ENCODE measurements around the gene TAC3.

TAC3 gene

GRCh38 chr12:57001448-57001906 lies 14.9 kb downstream of the TAC3 start:
- DNase-seq (ENCODE audit: low read depth): peak; percentile 77
- H3K4me3 ChIP-seq (ENCODE audit: low read length): no peak overlapping the region
- TF ChIP-seq, protein P1, sequence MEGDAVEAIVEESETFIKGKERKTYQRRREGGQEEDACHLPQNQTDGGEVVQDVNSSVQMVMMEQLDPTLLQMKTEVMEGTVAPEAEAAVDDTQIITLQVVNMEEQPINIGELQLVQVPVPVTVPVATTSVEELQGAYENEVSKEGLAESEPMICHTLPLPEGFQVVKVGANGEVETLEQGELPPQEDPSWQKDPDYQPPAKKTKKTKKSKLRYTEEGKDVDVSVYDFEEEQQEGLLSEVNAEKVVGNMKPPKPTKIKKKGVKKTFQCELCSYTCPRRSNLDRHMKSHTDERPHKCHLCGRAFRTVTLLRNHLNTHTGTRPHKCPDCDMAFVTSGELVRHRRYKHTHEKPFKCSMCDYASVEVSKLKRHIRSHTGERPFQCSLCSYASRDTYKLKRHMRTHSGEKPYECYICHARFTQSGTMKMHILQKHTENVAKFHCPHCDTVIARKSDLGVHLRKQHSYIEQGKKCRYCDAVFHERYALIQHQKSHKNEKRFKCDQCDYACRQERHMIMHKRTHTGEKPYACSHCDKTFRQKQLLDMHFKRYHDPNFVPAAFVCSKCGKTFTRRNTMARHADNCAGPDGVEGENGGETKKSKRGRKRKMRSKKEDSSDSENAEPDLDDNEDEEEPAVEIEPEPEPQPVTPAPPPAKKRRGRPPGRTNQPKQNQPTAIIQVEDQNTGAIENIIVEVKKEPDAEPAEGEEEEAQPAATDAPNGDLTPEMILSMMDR (IDR thresholded peaks at IDR 0.05; ENCODE audit: insufficient read depth, low read depth, low read length, missing control alignments): peak; percentile 81

- no peak for DNase-seq (ENCODE audit: low read depth)
- TF ChIP-seq, protein P1 (IDR thresholded peaks at IDR 0.05; ENCODE audit: insufficient read depth, low read depth, low read length, missing control alignments): no peak
- no peak overlapping the region for H3K4me3 ChIP-seq (ENCODE audit: low read length)
These were observed 15.9 kb downstream of the TAC3 start for GRCh38 chr12:57000393-57000792.

- TF ChIP-seq, protein P1 (IDR thresholded peaks at IDR 0.05; ENCODE audit: insufficient read depth, low read depth, low read length, missing control alignments): no peak
- no peak overlapping the region for H3K4me3 ChIP-seq (ENCODE audit: low read length)
- no peak for DNase-seq (ENCODE audit: low read depth)
These were observed 16.9 kb downstream of the TAC3 start for GRCh38 chr12:56999456-56999855.

GRCh38 chr12:56998981-56999380 lies 17.3 kb downstream of the TAC3 start:
- no peak overlapping the region for H3K4me3 ChIP-seq (ENCODE audit: low read length)
- DNase-seq (ENCODE audit: low read depth): no peak
- TF ChIP-seq, protein P1 (IDR thresholded peaks at IDR 0.05; ENCODE audit: insufficient read depth, low read depth, low read length, missing control alignments): no peak

DNA sequence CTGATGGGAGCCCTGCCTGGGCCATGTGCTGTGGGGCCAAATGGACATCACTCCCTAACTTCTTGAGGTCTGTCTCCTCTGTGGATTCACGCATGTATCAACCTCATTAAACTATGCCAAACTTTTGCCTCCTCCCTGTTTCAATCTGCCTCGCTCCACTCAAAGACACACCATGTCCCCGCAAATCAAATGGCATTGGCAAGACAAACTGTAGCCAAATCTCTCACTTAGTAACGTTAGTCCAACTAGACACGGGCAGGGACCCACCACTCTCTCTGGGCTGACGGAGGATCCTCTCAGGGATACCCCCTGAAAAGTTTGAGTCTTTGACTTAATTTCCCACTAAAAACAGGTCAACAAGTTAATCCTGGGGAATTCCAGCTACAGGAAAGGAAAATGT lies 18.0 kb downstream of the TAC3 start:
- no peak for DNase-seq (ENCODE audit: low read depth)
- H3K4me3 ChIP-seq (ENCODE audit: low read length): no peak overlapping the region
- TF ChIP-seq, protein P1 (IDR thresholded peaks at IDR 0.05; ENCODE audit: insufficient read depth, low read depth, low read length, missing control alignments): no peak

DNA sequence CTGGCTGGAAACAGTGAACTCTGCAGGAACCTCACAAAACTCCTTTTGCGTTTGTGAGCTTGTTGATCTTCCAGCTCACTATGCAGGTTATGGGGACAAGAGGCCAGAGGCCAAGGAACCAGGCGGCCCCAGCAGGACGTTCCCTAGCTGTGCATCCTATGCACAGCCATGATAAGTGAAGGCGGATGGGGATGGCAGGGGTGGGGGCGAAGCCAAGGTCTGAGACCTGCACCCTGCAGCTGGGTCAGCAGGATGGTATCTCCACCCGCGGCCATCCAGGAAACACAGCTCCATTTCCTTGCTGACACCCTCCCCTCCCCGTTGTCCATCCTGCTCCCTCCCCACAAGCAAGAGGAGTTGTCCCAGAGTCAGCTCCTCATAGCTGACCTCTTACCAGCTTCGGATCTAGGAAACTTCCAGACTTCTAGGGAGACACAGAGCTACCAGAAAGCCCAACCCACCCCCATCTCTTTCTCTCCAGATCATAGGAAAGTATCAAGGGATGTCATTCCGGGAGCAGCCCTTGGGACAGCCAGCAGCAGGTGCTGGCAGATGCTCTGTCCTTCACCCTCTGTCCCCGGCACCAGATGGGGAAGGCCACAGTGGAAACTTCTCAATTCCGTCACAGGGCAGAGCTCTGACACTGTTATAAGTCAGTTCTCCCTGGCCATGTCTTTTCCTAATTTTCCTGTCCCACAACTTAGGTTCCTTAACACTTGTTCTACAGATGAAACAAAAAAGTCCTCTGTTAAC lies 19.4 kb downstream of the TAC3 start:
- TF ChIP-seq, protein P1 (IDR thresholded peaks at IDR 0.05; ENCODE audit: insufficient read depth, low read depth, low read length, missing control alignments): no peak
- DNase-seq (ENCODE audit: low read depth): no peak
- H3K4me3 ChIP-seq (ENCODE audit: low read length): no peak overlapping the region
